Right kidney (tissue), 1 donor: ENCODE data around the gene NRXN2.

Experiments used
- DNase-seq: peaks from one replicate; pipeline ENCODE4 v3.0.0-alpha.2; 2016

The NRXN2 gene

DNA sequence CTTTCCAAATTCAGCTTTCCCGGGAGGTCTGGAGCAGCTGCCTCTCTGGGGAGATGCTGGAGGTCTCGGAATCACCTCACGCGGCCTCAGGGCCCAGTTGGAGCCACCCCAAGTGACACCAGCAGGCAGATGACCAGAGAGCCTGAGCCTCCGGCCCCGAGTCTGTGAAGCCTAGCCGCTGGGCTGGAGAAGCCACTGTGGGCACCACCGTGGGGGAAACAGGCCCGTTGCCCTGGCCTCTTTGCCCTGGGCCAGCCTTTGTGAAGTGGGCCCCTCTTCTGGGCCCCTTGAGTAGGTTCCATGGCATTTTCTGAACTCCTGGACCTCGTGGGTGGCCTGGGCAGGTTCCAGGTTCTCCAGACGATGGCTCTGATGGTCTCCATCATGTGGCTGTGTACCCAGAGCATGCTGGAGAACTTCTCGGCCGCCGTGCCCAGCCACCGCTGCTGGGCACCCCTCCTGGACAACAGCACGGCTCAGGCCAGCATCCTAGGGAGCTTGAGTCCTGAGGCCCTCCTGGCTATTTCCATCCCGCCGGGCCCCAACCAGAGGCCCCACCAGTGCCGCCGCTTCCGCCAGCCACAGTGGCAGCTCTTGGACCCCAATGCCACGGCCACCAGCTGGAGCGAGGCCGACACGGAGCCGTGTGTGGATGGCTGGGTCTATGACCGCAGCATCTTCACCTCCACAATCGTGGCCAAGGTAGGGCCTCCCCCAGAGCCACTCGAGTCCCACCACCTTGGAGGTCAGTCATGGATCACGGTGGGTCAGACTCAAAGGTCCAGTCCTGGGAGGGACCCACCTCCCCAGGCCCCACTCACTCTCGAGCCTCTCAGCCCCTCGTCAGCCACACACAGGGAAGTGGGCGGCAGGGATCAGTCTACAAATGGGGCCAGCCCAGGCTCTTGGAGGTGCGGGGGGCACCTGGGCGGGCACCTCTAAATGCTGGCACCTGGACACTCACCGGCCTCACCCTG is 131.5 kb downstream of the NRXN2 start:
- no peak for DNase-seq

GRCh38 chr11:64590763-64591221 is 132.2 kb downstream of the NRXN2 start, which contains the start of gene SLC22A12:
Gene SLC22A12, plus strand, starts transcription at chr11:64591220. Its CDS starts 337 bp downstream, at chr11:64591557.
- DNase-seq = peak; percentile 22

DNA sequence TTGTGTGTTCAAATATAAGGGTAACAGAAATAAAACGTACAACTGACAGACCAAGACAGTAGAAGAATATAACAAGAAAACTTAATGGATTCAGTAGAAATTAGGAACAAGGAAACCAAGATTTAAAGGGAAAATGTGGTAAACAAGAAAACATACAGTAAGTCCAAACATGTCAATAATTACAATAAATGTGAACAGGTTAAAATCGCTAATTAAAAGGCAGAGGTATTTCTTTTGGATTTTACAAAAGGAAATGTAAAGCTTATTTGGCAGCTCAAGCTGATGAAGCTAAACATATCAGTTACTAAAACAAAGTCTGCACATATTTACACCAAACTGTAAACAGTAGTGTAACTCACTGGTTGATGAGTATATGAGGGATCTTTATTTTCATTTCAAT is 134.3 kb downstream of the NRXN2 start:
- DNase-seq = no peak

- DNase-seq = no peak
Observed at GRCh38 chr11:64586366-64586765, 136.6 kb downstream of the NRXN2 start.

DNA sequence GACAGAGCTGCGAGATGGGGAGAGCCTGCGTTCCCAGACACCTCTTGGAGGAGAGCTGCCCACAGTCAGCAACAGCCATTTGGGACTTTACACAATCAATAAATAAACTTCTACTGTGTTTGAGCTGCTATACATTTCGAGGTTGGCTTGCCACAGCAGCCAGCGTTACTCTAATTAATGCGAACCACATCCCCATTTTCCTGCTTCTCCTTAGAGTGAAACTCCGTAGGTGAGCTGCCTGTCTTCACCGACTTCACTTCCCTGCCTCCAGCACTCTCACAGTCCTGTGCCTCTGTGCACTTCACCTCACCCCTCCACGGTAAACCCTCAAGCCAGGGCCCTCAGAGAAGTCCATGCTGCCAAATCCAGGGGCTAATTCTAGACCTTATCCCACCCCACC is 137.8 kb downstream of the NRXN2 start:
- DNase-seq = no peak

- no peak for DNase-seq
Observed at GRCh38 chr11:64583296-64584262, 139.4 kb downstream of the NRXN2 start.

GRCh38 chr11:64582885-64583284 is 140.1 kb downstream of the NRXN2 start:
- DNase-seq = no peak

DNA sequence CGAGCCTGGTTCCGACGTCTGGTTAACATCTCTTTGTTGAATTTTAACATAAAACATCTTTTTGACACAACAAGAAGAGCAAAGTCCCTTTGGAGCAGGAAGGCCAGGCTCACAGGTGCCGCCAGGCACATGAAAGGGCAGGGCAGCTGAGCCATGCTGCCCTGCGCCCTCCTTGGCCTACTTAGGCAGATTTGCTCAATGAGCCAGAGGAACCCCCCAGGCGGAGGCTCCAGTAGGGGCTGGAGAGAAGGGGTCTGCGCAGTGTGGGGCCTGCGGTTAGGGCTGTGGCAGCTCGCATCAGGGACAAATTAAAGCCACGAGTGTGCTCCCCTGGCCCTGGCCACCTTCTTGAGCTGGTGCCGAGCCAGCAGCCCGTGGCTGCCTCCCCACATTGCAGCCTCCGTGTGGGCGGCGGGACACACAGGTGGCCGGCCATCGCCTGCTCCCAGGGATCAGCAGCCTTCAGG is 141.9 kb downstream of the NRXN2 start:
- no peak for DNase-seq

DNA sequence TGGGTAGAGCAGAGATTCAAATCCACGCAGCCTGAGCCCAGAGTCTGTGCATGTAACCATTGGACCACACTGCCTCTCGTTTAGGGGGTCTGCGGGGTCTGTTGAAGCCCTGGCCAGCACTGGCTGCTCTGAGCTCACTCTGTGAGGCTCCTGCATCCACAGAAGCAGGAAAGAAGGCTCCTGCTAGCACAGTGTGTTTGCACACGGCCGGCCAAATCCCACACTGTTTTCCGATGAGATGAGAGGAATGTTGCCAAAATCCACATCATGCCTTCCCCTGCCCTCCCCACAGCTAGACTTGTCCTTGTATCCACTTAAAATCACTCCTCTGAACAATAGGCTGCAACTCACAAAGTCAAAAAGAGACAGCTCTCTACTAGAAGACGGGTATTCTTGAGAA is 142.6 kb downstream of the NRXN2 start:
- no peak for DNase-seq

GRCh38 chr11:64577202-64577601 is 145.8 kb downstream of the NRXN2 start:
- no peak for DNase-seq

DNA sequence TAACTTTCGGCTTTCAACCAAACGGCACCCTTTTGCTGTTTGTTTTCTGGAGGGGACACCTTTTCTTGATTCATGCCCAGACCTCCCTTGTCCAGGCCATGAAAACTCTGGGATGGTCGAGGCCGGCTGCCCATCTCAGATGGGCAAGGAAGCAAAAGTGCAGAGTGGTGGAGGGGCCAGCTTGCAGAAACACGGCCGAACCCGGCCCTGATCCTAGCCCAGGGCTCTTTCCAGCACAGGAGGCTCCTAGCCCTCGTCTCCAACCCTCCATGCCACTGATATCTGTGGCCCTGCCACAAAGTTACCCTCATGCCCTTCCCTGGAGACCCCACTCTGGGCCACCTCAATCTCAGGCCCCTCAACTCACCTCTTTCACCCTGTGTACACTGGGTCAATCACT is 150.9 kb downstream of the NRXN2 start:
- no peak for DNase-seq

DNA sequence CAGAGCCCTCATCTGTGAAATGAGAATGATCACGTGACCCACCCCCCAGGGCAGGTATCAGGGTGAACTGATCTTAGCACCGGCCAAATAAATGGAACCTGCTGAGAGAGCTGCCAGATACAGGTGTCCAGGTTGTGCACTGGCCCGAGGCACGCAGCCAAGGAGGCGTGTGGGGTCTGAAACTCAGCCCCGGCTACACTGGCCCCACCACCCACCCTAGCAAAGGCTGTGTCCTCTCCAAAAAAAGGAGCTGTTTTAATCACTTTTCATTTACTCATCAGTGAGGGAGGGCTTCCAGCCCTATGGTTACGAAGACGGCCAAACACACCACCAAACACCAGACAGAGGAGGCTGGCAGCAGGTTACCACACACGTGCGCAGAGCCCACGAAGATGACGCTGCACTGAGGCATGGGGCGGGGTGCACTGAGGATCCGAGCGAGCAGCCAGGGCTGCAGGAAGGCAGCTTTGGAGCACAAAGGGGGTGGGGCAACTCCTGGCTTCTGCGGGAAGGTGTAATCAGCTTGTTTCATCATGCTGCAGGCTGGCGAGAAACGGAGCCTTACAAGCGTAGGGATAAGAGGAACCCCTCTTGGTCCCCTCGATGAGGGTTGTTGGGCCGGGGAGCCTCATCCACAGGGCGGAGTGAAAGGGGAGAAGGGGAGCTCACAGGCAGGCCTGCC is 151.4 kb downstream of the NRXN2 start:
- DNase-seq = no peak

GRCh38 chr11:64571050-64571409 is 152.0 kb downstream of the NRXN2 start:
- no peak for DNase-seq

DNA sequence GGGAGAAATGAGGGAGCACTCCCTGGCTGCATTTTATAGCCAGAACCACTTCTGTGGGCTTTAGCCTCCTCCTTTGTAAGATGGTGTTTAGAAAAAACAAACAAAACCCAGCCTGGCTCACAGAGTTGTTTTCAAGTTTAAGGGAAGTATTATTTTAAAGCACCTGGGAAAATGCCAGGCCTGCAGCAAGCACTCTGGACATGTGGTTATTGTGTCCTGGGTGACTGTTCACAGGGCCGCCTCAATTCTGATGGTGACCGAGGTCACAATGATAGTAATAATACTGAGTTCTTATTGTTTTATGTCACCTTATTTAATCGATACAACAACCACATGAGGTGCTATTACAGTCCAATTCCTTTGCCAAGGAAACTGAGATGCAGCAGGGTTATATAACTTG is 152.7 kb downstream of the NRXN2 start:
- DNase-seq = no peak

- DNase-seq = no peak
Observed at GRCh38 chr11:64569300-64569970, 153.6 kb downstream of the NRXN2 start.

DNA sequence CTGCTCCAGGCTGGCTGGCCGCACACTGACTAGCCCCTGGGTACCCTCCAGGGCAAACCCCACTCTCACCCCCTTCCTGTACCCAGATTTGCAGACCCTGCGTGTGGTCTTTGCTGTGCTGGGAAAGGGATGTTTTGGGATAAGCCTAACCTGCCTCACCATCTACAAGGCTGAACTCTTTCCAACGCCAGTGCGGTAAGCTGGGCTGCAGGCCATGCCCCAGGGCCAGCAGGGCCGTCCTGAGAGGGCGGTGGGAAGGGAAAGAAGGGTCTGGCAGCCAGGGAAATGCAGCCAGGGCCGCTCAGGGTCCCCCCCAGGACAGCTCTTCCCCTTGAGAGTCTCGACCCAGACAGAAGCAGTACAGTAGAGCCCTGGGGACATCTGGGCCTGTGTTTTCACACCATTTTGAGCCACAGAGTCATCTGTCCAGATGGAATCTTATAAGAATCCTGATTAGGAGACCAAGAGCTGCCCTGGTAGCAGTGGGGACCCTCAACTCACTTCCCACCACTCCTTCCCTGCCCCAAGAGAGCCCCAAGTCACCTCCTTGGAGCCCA is 154.3 kb downstream of the NRXN2 start:
- no peak for DNase-seq

GRCh38 chr11:64568041-64568571 is 154.9 kb downstream of the NRXN2 start:
- DNase-seq = no peak

- peak; percentile 73 for DNase-seq
Observed at GRCh38 chr11:64566915-64567891, 155.8 kb downstream of the NRXN2 start.

- peak; percentile 72 for DNase-seq
Observed at GRCh38 chr11:64566042-64566914, 156.7 kb downstream of the NRXN2 start.
